HL-60/S4 treated with retinoic acid at 250 ng/mL for 4 days and 3 days (cell line): ENCODE measurements around the gene SIT1.

Experiments used
- in situ Hi-C: fragments of 300-500 bp; cut with MboI; formaldehyde crosslinking; loops from 2 replicates; pipeline ENCODE4 v1.7.0; 2022; ENCODE audit warnings: low sequenced_read_pairs

The SIT1 gene

DNA sequence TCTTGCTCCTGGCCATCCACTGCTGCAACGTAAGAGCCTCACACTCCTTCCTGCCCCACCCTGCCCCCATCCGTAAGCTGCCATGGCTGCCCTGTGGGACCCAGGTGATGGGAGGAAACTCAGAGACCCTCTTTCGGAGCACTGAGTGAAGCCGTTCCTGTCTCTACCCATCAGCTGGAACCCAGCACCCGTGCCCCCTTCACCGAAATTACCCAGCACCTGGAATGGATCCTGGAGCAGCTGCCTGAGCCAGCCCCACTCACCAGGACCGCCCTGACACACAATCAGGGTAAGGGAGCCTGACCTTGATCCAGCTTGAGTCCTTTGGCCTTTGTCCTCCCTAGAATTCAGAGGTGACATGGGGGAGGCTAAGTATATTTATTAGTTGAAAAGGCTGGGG is 42.5 kb downstream of the SIT1 start:
- in situ Hi-C loops = no loop called here

DNA sequence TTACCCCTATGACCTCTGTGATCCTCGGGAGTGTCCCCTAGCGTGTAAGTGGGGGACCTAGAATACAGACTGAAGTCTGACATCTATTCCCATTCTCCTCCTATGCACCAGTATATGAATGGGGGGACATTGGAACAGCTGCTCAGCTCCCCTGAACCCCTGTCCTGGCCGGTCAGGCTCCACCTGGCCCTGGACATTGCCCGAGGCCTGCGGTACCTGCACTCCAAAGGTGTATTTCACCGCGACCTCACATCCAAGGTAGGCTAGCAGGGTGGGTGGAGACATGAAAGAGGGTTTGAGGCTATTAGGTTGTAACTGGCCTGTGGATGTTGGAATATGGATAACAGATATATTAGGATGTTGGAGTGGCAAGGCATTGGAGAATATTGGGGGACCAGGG is 44.0 kb downstream of the SIT1 start:
- in situ Hi-C loops = no loop called here

DNA sequence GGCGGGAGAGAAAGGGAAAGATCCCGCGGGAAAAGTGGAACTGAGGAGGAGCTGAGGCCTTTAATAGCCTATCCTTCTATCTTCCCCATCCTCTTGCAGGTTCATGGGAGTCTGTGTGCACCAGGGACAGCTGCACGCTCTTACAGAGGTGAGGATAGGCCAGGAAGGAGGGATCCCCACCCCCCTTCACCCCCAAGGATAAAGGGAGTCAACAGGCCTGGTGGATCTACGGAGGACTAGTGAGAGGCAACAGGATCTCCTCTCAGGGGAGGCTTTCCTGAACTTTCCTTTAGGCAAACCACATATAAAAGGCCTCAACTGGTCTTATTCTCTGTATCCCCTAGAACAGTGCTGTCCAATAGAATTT is 44.6 kb downstream of the SIT1 start:
- in situ Hi-C loops = no loop called here

- in situ Hi-C loops = no loop called here
Measured at GRCh38 chr9:35605351-35606137, 45.2 kb downstream of the SIT1 start.

DNA sequence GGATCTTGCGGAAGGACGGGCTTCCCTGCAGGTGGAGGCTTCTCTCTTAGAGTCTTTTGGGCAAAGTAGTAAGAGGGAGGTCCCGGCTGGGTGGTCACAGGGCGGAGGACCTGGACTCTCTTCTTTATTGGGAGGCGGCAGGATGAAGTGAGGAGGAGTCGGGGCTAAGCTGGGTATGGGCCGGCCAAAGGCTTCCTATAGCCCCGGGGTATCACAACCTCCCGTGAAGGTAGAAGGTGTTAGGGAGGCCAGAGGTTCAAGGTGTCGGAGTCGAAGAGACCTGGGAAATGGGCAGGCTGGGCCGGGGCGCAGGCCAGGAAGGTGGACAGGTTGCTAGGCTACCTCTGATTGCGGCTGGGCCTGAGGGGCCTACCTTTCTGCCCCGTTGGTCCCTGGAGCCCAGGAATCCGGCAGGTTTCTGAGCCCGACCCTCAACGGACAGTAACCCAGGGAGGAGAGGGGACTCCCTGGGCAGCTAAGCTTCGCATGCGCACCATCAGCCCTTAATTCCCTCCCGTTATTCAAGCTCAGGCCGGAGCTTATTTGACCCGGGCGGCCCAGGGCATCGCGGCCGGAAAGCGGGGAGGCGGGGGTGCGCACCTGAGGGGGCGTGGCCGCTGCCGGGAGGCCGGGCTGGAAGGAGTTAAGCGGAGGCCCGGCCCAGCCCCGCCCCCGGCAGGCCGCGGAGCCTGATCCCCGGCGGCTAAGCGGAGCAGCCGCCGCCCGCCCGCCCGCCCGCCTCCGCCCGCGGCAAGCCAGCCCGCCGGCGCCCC is 46.0 kb downstream of the SIT1 start, which contains the start of gene TESK1:
Gene TESK1 (plus strand): TSS at position 685 of the 773 bp plus-strand sequence. CDS start 358 bp downstream, outside the sequence.
- in situ Hi-C loops = no loop called here

GRCh38 chr9:35603986-35604577 is 46.6 kb downstream of the SIT1 start:
- in situ Hi-C loops = no loop called here

- in situ Hi-C loops = no loop called here
Measured at GRCh38 chr9:35603506-35603985, 47.2 kb downstream of the SIT1 start.

- in situ Hi-C loops = no loop called here
Measured at GRCh38 chr9:35599763-35600604, 50.7 kb downstream of the SIT1 start.
